Measurements from ENCODE around the gene COL23A1. TPM values are rescaled to one million over a fixed set of nuclear protein-coding genes. Genes with fewer than 3 reads are reported as not detected.

The COL23A1 gene
- total RNA-seq, 1 donor from 2014 or later, result 2.9 TPM

DNA sequence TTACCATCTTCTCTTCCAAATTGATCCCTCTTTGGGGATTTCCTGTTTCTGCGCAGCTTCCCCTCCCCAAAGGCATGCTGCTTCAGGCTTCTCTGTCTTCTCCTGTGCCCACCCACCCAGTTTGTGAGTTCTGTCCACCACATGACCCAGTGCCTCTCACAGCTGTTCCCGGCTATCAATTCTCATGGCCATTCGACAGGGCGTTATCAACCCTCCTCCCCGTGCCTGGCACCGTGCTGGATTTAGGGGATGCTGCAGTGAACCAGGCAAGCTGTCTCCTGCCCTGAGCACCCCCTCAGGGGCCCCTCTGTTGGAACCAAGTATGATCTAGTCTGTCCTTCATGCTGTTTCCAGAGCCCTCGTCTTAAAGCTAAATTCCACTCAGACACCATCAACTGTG, 38.7 kb downstream of the COL23A1 start:
- H3K4me3 Mint-ChIP-seq (ENCODE audit: unreplicated experiment), result no peak overlapping the region
- H3K4me1 Mint-ChIP-seq (ENCODE audit: low read depth, unreplicated experiment), result peaks cover 5% of the 10 kb centered on the region

DNA sequence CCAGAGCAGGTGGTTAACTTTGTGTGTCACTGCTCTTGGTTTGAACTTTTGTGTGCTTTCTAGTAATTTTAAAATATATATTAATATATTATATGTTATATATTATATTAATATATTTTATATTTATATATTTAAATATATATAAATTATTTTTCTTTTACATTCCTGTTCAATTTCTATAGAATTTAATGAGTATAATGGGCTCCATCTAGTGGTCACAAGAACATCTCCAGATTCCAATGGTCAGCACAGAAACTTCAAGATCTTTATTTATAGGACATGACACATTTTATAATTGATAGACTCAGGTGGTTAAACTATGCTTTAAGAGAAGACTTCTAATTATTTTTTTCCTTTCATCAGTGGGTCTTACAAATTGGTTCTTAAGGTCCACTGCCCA, 39.1 kb downstream of the COL23A1 start:
- DNase-seq, result no peak
- peaks cover 5% of the 10 kb centered on the region for H3K4me1 Mint-ChIP-seq (ENCODE audit: low read depth, unreplicated experiment)
- TF ChIP-seq, protein P1, sequence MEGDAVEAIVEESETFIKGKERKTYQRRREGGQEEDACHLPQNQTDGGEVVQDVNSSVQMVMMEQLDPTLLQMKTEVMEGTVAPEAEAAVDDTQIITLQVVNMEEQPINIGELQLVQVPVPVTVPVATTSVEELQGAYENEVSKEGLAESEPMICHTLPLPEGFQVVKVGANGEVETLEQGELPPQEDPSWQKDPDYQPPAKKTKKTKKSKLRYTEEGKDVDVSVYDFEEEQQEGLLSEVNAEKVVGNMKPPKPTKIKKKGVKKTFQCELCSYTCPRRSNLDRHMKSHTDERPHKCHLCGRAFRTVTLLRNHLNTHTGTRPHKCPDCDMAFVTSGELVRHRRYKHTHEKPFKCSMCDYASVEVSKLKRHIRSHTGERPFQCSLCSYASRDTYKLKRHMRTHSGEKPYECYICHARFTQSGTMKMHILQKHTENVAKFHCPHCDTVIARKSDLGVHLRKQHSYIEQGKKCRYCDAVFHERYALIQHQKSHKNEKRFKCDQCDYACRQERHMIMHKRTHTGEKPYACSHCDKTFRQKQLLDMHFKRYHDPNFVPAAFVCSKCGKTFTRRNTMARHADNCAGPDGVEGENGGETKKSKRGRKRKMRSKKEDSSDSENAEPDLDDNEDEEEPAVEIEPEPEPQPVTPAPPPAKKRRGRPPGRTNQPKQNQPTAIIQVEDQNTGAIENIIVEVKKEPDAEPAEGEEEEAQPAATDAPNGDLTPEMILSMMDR (IDR thresholded peaks at IDR 0.05; ENCODE audit: partially characterized antibody, unreplicated experiment), result peak; percentile 60
- no peak overlapping the region for H3K27ac Mint-ChIP-seq (ENCODE audit: unreplicated experiment)
- H3K27me3 Mint-ChIP-seq (ENCODE audit: unreplicated experiment), result peaks cover 2% of the 10 kb centered on the region
- no peaks in the 10 kb centered on the region for H3K9me3 Mint-ChIP-seq (ENCODE audit: unreplicated experiment)
- H3K36me3 Mint-ChIP-seq (ENCODE audit: unreplicated experiment), result no peaks in the 10 kb centered on the region
- no peak overlapping the region for H3K4me3 Mint-ChIP-seq (ENCODE audit: unreplicated experiment)

More for the DNA sequence above, 38.7 kb downstream of the COL23A1 start:
- no peak overlapping the region for H3K27ac Mint-ChIP-seq (ENCODE audit: unreplicated experiment)
- DNase-seq, result no peak
- H3K9me3 Mint-ChIP-seq (ENCODE audit: unreplicated experiment), result no peaks in the 10 kb centered on the region
- H3K27me3 Mint-ChIP-seq (ENCODE audit: unreplicated experiment), result peaks cover 2% of the 10 kb centered on the region
- TF ChIP-seq, protein P1 (IDR thresholded peaks at IDR 0.05; ENCODE audit: partially characterized antibody, unreplicated experiment), result peak; percentile 35
- no peaks in the 10 kb centered on the region for H3K36me3 Mint-ChIP-seq (ENCODE audit: unreplicated experiment)

DNA sequence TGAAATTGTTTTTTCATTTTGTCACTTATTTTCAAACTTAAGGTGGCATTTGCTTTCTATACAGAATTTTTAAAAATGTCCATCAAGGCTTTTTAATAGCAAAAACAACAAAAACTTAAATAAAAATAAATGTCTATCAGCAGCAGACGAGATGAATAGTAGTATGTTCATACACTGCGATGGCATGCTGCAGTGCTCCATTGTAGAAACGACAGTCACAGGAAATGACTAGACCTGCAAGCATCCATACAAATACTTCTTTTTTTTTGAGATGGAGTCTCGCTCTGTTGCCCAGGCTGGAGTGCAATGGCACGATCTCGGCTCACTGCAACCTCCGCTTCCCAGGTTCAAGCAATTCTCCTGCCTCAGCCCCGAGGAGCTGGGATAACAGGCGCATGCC, 41.4 kb downstream of the COL23A1 start:
- TF ChIP-seq, protein P1 (IDR thresholded peaks at IDR 0.05; ENCODE audit: partially characterized antibody, unreplicated experiment), result no peak
- Mint-ChIP-seq H3K4me3 (ENCODE audit: unreplicated experiment) (no peak overlapping the region), H3K4me1 (ENCODE audit: low read depth, unreplicated experiment) (peaks cover 5% of the 10 kb centered on the region), H3K27ac (ENCODE audit: unreplicated experiment) (no peak overlapping the region), H3K27me3 (ENCODE audit: unreplicated experiment) (peaks cover 2% of the 10 kb centered on the region), H3K9me3 (ENCODE audit: unreplicated experiment) (no peaks in the 10 kb centered on the region), H3K36me3 (ENCODE audit: unreplicated experiment) (no peaks in the 10 kb centered on the region)
- DNase-seq, result no peak

DNA sequence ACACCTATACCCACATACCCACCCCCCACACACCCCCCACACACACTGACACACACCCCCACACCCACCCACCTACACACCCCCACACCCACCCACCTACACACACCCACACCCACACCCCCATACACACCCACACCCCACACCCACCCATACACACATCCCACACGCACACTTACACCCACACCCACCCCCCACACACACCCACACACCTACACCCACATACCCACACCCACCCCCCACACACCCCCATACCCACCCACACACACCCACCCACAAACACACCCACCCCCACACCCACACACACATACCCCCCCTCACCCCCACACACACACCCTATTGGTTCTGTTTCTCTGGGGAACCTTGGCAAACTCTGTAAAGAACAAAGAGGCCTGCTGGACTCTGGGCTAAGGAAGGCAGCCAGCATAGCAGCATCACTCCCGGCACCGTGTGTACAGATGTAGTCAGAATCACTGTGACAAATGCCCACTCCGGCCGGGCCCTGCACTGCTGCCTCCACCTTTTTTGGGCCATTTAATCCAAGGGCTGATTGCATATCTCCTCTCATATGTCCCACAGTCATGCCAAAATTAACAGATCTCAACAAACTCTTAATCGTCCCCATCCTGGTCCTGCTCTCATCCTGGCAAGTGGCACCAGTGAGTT, 42.3 kb downstream of the COL23A1 start:
- Mint-ChIP-seq H3K9me3 (ENCODE audit: unreplicated experiment) (no peaks in the 10 kb centered on the region), H3K4me1 (ENCODE audit: low read depth, unreplicated experiment) (peaks cover 5% of the 10 kb centered on the region), H3K4me3 (ENCODE audit: unreplicated experiment) (no peak overlapping the region), H3K36me3 (ENCODE audit: unreplicated experiment) (no peaks in the 10 kb centered on the region), H3K27me3 (ENCODE audit: unreplicated experiment) (peaks cover 2% of the 10 kb centered on the region), H3K27ac (ENCODE audit: unreplicated experiment) (no peak overlapping the region)
- TF ChIP-seq, protein P1 (IDR thresholded peaks at IDR 0.05; ENCODE audit: partially characterized antibody, unreplicated experiment), result no peak
- DNase-seq, result no peak

DNA sequence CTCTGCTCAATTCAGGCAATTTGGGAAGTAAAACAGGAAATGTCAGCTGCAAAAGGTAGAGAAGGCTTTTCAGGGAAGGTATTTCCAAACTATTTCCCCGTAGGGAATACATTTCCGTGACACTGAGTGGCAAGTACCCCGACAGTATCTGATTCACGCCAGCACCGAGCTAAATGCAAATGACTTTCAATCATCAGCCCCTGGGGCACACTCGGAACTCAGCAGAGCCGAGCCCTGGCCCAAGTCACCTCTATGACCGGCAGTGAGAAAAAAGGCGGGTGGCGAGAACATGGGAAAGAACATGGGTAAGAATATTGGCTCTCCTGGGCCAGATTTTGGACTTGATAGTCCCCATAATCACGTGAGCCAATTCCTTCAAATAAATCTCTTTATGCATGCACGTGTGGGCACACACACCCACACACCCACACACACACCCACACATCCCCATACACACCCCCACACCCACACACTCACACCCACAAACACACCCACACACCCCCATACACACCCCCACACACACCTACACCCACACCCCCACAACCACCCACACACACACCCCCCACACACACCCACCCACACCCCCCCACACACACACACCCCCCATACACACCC, 43.0 kb downstream of the COL23A1 start:
- no peaks in the 10 kb centered on the region for H3K36me3 Mint-ChIP-seq (ENCODE audit: unreplicated experiment)
- TF ChIP-seq, protein P1 (IDR thresholded peaks at IDR 0.05; ENCODE audit: partially characterized antibody, unreplicated experiment), result no peak
- peaks cover 2% of the 10 kb centered on the region for H3K27me3 Mint-ChIP-seq (ENCODE audit: unreplicated experiment)
- H3K4me1 Mint-ChIP-seq (ENCODE audit: low read depth, unreplicated experiment), result peaks cover 9% of the 10 kb centered on the region
- H3K9me3 Mint-ChIP-seq (ENCODE audit: unreplicated experiment), result no peaks in the 10 kb centered on the region
- H3K4me3 Mint-ChIP-seq (ENCODE audit: unreplicated experiment), result no peak overlapping the region
- no peak overlapping the region for H3K27ac Mint-ChIP-seq (ENCODE audit: unreplicated experiment)
- no peak for DNase-seq

All from glutamatergic neuron (in vitro differentiated cells).